ENCODE data around the gene MYH9.

DNA sequence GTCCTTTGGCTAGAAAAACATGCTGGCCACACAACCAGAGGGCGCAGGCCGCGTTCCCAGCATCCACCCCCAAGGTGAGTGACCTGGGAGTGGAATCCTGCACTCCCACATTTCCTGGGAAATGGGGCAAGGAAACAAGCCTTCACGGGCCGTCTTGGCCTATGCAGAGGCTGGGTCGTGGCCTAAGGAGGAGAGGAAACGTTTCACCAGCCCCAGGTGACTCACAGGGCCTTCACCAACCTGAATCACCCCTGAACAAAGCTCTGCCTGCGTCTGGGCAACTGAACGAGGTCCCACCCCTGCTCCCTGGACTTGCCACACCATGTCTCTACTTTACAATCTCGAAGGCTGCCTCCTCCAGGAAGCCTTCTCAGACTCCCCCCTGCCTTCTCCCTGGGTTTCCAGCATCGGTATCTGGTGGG, 13.2 kb downstream of the MYH9 start:
- TF ChIP-seq CTCF (IDR thresholded peaks at IDR 0.05), result no peak
- no peak for TF ChIP-seq POLR2A (IDR thresholded peaks at IDR 0.05; ENCODE audit: low read depth)
- TF ChIP-seq POLR2AphosphoS5 (IDR thresholded peaks at IDR 0.05), result peak; percentile 27 to 55

Measured in esophagus muscularis mucosa (tissue), 3 donors.